Activated T-helper 1 cell treated with anti-CD3 and anti-CD28 coated beads, Interleukin-12 subunit alpha, Interleukin-12 subunit beta, Interleukin-2, Interleukin-4 antibody, amounts not matched to agents 30 ng/mL and 10 ng/mL and 1 ng/mL, durations not matched to agents 14 hours and 24 hours and 36 hours (primary cell): Measurements from ENCODE around the gene ZNF175. TPM values are rescaled to one million over a fixed set of nuclear protein-coding genes. Genes with fewer than 3 reads are reported as not detected.
A peak's percentile ranks its signal among the peaks of the same experiment; 100 is the strongest.

Experiments
- DNase-seq: peaks from one replicate; pipeline ENCODE4 v3.0.0; 2021; ENCODE audit warnings: low spot score
- H3K27ac Mint-ChIP-seq: one replicate; pipeline ENCODE4 v1.8.0; 2021; ENCODE audit warnings: mild to moderate bottlenecking, mixed read lengths
- H3K27me3 Mint-ChIP-seq: one replicate; pipeline ENCODE4 v1.8.0; 2022; ENCODE audit warnings: mild to moderate bottlenecking, moderate library complexity, mixed read lengths; ENCODE audit not compliant: insufficient read depth
- H3K36me3 Mint-ChIP-seq: one replicate; pipeline ENCODE4 v1.8.0; 2021; ENCODE audit warnings: low read depth, mixed read lengths
- H3K4me1 Mint-ChIP-seq: one replicate; pipeline ENCODE4 v1.8.0; 2021; ENCODE audit warnings: low read depth, mixed read lengths
- H3K4me3 Mint-ChIP-seq: one replicate; pipeline ENCODE4 v1.8.0; 2021; ENCODE audit warnings: mild to moderate bottlenecking, moderate library complexity, mixed read lengths
- H3K9me3 Mint-ChIP-seq: one replicate; pipeline ENCODE4 v1.8.0; 2021; ENCODE audit warnings: mixed read lengths
- intact Hi-C: fragments of 100-400 bp; cut with micrococcal nuclease; formaldehyde crosslinking; loops from one replicate; pipeline ENCODE4 v1.15.1; 2024
- total RNA-seq: library from RNA; stranded (reverse); gene quantifications from 2 replicates; pipeline ENCODE4 v1.2.3, GENCODE V29; 2022

The ZNF175 gene
- total RNA-seq = 7.9 and 8.4 TPM in 2 replicates

DNA sequence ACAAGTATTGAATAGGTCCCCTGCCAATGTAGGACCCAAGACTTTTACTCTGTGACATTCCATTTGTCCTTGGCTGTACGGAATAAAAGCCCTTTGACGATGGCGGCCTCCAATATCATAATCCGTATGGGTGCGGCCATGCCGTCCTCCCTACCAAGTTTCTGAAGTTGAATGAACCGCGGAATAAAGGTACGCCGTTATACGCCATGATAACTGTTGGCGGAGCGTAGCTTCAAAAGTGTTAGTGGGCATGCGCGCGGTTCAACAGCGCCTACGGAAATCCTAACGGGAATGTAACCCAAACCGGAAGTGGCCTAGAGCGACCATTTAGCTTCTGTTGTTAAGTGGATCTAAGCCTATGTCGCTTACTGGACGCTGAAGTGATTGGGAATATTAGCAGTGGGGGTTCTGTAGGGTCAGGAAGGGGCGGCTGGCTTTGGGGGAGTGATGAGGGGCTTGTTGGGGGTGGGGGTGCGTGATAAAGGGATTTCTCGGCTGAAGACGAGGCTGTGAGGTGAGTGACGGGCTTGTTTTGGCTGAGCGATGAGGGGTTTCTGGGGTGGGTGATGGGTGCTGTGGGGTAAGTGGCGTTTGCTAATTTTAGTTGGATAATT, at the start of gene ZNF175:
TSS of gene ZNF175 (plus strand) at position 322 of the 614 bp plus-strand sequence. CDS start 2,047 bp downstream, outside the sequence.
- peaks cover 22% of the 10 kb centered on the region for H3K36me3 Mint-ChIP-seq
- peak within 1 kb of the TSS; percentile 81 for H3K27ac Mint-ChIP-seq
- H3K9me3 Mint-ChIP-seq = peaks cover 10% of the 10 kb centered on the region
- intact Hi-C loops = loop anchor here (1.0 kb wide), 2 partner anchors 23 to 463 kb away; partner anchors contain the start of gene CTU1
- DNase-seq = peak; percentile 62
- H3K4me3 Mint-ChIP-seq = peak within 1 kb of the TSS; percentile 99
- H3K4me1 Mint-ChIP-seq = peaks cover 23% of the 10 kb centered on the region
- peaks cover 14% of the 10 kb centered on the region for H3K27me3 Mint-ChIP-seq

- no peak for DNase-seq
- H3K9me3 Mint-ChIP-seq = peaks cover 11% of the 10 kb centered on the region
- H3K27me3 Mint-ChIP-seq = peaks cover 21% of the 10 kb centered on the region
- peaks cover 6% of the 10 kb centered on the region for H3K4me1 Mint-ChIP-seq
- H3K36me3 Mint-ChIP-seq = no peaks in the 10 kb centered on the region
- H3K27ac Mint-ChIP-seq = no peak overlapping the region
- no peak overlapping the region for H3K4me3 Mint-ChIP-seq
- intact Hi-C loops = no loop called here
These were observed 49.7 kb upstream of the ZNF175 start for GRCh38 chr19:51521357-51521756.

- Mint-ChIP-seq H3K36me3 (no peaks in the 10 kb centered on the region), H3K4me1 (peaks cover 6% of the 10 kb centered on the region), H3K4me3 (no peak overlapping the region), H3K9me3 (peaks cover 11% of the 10 kb centered on the region), H3K27ac (no peak overlapping the region), H3K27me3 (peaks cover 22% of the 10 kb centered on the region)
- intact Hi-C loops = no loop called here
- no peak for DNase-seq
These were observed 49.3 kb upstream of the ZNF175 start for GRCh38 chr19:51521781-51522180.

DNA sequence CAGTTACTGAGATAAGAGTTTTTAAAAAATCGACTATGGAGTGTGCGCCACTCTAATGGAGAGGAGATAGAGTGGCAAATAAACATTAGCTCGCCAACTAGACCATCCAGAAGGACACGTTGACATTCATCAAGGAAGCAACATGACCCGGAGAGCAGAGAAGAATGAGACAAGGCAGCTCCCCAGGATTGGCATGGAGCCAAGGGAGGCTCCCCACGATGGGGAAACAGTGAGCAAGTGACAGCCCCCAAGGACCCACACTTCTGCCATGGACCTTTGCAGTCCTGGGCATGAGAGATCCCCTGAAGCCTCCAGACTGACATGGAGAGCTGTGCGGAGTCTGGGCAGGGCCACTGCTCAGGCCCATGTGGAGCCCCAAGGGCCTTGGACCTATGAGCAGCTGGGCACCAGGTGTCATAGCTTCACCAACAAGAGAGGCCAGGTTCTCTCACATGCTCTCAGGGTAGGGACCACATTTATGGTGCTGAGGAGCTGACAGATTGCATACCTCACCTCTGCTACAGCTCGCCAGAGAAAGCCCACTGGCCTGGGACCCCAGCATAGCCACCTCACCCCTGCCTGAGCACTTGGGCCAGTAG, 46.3 kb upstream of the ZNF175 start:
- no peaks in the 10 kb centered on the region for H3K9me3 Mint-ChIP-seq

GRCh38 chr19:51525651-51526050, 45.4 kb upstream of the ZNF175 start:
- DNase-seq = no peak
- no peaks in the 10 kb centered on the region for H3K9me3 Mint-ChIP-seq
- H3K27me3 Mint-ChIP-seq = peaks cover 26% of the 10 kb centered on the region
- peaks cover 6% of the 10 kb centered on the region for H3K4me1 Mint-ChIP-seq
- no peaks in the 10 kb centered on the region for H3K36me3 Mint-ChIP-seq
- H3K27ac Mint-ChIP-seq = no peak overlapping the region
- intact Hi-C loops = no loop called here
- no peak overlapping the region for H3K4me3 Mint-ChIP-seq

More for the DNA sequence above, 46.3 kb upstream of the ZNF175 start:
- Mint-ChIP-seq H3K27me3 (peaks cover 26% of the 10 kb centered on the region), H3K27ac (no peak overlapping the region), H3K4me1 (peaks cover 6% of the 10 kb centered on the region), H3K4me3 (no peak overlapping the region), H3K36me3 (no peaks in the 10 kb centered on the region)
- intact Hi-C loops = no loop called here
- DNase-seq = no peak

- Mint-ChIP-seq H3K27ac (no peak overlapping the region), H3K4me1 (no peaks in the 10 kb centered on the region), H3K4me3 (no peak overlapping the region), H3K27me3 (peaks cover 24% of the 10 kb centered on the region), H3K36me3 (no peaks in the 10 kb centered on the region), H3K9me3 (no peaks in the 10 kb centered on the region)
- no peak for DNase-seq
- intact Hi-C loops = no loop called here
These were observed 41.8 kb upstream of the ZNF175 start for GRCh38 chr19:51529301-51529700.

DNA sequence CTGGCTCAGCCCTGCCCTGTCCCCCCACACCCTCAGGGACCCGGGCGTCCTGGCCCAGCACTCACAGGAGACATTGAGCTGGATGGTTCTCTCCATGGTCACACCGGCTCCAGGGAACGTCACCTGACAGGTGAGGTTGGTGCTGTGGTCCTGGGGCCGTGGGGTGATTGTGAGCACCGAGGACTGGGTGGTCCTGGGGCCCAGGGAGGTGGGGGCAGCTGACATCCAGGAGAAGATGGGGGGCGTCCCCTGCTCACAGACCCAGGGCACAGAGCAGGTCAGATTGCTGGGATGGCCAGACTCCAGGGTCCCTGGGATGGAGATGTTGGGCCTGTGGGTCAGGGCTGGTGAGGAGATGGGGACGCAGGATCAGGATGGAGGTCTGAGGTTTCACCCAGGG, 40.5 kb upstream of the ZNF175 start:
- no peak overlapping the region for H3K27ac Mint-ChIP-seq
- no peak for DNase-seq
- H3K9me3 Mint-ChIP-seq = no peaks in the 10 kb centered on the region
- peaks cover 25% of the 10 kb centered on the region for H3K27me3 Mint-ChIP-seq
- H3K4me1 Mint-ChIP-seq = no peaks in the 10 kb centered on the region
- H3K4me3 Mint-ChIP-seq = no peak overlapping the region
- no peaks in the 10 kb centered on the region for H3K36me3 Mint-ChIP-seq
- intact Hi-C loops = no loop called here

DNA sequence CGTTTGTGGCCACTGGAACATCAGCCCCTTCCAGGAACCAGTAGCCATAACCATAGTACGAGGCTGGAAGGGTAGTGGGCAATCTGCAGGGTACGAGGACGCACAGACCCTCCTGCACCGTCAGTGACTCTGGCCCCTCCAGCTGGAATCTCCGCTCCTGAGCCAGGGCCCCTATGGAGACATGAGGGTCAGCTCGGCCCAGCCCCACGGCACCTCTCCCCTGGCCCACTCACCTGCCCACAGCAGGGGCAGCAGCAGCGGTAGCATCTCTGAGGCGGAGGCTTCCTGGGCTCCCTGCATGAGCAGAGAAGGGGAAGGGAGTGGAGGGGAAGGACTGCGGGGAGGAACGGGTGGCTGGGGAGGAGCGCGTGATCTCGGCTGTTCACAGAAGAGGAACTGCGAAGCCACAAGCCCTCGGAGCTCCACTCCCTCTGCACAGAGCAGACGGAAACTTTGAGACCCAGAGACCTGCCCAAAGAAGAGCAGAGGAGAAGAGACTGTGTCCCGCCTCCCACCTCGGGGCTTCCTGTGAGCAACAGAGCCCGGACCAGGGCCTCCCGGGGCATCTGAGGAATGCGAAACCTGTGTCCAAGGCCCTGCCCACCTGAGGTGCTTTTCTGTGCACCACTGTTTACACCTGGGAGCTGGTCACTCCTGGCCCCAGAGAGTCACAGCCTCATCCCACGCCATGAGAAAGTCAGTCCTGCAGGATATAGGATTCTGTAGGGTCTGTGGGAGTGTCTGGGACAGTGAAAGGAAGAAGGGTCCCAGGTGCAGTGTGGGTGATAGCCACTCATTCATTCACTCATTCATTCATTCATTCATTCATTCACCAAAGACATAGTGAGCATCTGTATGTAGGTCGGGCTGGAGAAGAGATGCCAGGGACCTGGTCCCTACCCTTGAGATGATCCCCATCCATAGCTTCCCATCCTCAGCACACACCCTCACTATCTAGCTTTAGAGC, 39.5 kb upstream of the ZNF175 start, which contains the start of gene SIGLEC6:
TSS of gene SIGLEC6 (minus strand) at position 322 of the 967 bp plus-strand sequence. CDS start at position 300, 22 bp downstream.
- Mint-ChIP-seq H3K36me3 (no peaks in the 10 kb centered on the region), H3K4me3 (no peak within 1 kb of the TSS), H3K27me3 (peaks cover 21% of the 10 kb centered on the region), H3K4me1 (no peaks in the 10 kb centered on the region), H3K27ac (no peak within 1 kb of the TSS), H3K9me3 (no peaks in the 10 kb centered on the region)
- intact Hi-C loops = no loop called here
- no peak for DNase-seq

DNA sequence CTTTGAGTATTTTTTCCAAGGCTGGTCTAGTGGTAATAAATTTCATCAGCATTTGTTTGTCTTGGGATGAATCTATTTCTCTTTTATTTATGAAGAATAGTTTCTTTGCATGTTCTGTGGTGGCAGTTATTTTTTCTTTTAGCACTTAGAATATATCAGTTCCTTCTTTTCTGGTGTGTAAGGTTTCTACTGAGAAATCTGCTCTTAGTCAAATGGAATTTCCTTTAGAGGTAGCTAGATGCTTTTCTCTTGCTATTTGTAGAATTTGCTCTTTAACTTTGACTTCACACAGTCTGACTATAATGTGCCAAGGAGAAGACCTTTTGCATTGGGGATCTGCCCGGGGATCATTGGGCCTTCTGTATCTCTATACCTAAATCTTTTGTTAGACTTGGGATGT, 35.5 kb upstream of the ZNF175 start:
- H3K27ac Mint-ChIP-seq = no peak overlapping the region
- peaks cover 17% of the 10 kb centered on the region for H3K27me3 Mint-ChIP-seq
- H3K9me3 Mint-ChIP-seq = no peaks in the 10 kb centered on the region
- no peaks in the 10 kb centered on the region for H3K36me3 Mint-ChIP-seq
- DNase-seq = no peak
- H3K4me3 Mint-ChIP-seq = no peak overlapping the region
- H3K4me1 Mint-ChIP-seq = no peaks in the 10 kb centered on the region
- intact Hi-C loops = no loop called here

DNA sequence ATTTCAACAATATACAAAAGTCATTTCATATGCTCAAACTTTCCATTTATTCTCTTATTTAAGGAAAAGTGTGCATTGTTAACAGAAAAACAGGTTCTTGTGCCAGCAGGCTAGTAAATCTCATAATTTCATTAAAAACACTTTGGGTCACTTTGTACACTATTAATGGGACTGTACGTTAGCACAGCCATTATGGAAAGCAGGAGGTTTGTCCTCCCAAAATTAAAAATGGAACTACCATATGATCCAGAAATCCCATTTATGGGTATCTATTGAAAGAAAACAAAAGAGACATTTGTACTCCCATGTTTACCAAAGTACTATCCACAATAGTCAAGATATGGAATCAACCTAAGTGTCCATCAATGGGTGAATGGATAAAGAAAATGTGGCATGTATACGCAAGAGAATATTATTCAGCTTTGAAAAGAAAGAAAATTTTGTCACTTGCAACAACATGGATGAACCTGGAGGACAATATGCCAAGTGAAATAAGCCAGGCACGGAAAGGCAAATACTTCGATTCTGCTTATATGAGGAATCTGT, 31.2 kb upstream of the ZNF175 start:
- peaks cover under 1% of the 10 kb centered on the region for H3K27me3 Mint-ChIP-seq

GRCh38 chr19:51541458-51542357, 29.4 kb upstream of the ZNF175 start:
- Mint-ChIP-seq H3K4me1 (peaks cover 6% of the 10 kb centered on the region), H3K4me3 (no peak overlapping the region), H3K36me3 (no peaks in the 10 kb centered on the region), H3K27me3 (peaks cover 7% of the 10 kb centered on the region), H3K27ac (no peak overlapping the region), H3K9me3 (no peaks in the 10 kb centered on the region)
- intact Hi-C loops = no loop called here
- no peak for DNase-seq

More for the DNA sequence above, 31.2 kb upstream of the ZNF175 start:
- H3K9me3 Mint-ChIP-seq = no peaks in the 10 kb centered on the region
- H3K4me1 Mint-ChIP-seq = no peaks in the 10 kb centered on the region
- H3K36me3 Mint-ChIP-seq = no peaks in the 10 kb centered on the region
- H3K4me3 Mint-ChIP-seq = no peak overlapping the region
- intact Hi-C loops = no loop called here
- no peak for DNase-seq
- H3K27ac Mint-ChIP-seq = no peak overlapping the region

GRCh38 chr19:51542699-51543098, 28.4 kb upstream of the ZNF175 start:
- Mint-ChIP-seq H3K27ac (no peak overlapping the region), H3K27me3 (peaks cover 16% of the 10 kb centered on the region), H3K36me3 (no peaks in the 10 kb centered on the region), H3K4me3 (no peak overlapping the region), H3K4me1 (peaks cover 16% of the 10 kb centered on the region), H3K9me3 (no peaks in the 10 kb centered on the region)
- DNase-seq = no peak
- intact Hi-C loops = no loop called here
